ENCODE results near the gene TRAPPC2.
A peak's percentile ranks its signal among the peaks of the same experiment; 100 is the strongest.

DNA sequence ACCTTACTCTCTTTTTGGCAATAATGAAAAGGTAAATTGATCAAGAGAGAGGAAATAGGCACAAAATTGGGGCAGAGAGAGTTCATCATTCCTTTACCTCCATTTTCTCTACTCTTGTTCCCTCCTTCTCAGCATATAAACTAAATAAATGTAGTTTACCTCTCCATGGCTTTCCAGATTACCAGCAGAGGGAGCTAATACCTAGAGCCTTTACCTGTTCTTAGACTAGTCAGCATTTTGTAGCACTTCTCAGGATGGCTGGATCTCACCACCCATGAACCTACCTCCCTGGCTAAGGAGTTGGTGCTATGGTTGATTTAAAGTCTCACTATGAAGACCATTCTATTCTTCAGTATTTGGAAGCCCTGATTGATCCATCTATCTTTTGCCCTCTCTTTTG is 15.8 kb upstream of the TRAPPC2 start:
- TF ChIP-seq EZH2 (IDR thresholded peaks at IDR 0.05): no peak
- TF ChIP-seq, protein P1, sequence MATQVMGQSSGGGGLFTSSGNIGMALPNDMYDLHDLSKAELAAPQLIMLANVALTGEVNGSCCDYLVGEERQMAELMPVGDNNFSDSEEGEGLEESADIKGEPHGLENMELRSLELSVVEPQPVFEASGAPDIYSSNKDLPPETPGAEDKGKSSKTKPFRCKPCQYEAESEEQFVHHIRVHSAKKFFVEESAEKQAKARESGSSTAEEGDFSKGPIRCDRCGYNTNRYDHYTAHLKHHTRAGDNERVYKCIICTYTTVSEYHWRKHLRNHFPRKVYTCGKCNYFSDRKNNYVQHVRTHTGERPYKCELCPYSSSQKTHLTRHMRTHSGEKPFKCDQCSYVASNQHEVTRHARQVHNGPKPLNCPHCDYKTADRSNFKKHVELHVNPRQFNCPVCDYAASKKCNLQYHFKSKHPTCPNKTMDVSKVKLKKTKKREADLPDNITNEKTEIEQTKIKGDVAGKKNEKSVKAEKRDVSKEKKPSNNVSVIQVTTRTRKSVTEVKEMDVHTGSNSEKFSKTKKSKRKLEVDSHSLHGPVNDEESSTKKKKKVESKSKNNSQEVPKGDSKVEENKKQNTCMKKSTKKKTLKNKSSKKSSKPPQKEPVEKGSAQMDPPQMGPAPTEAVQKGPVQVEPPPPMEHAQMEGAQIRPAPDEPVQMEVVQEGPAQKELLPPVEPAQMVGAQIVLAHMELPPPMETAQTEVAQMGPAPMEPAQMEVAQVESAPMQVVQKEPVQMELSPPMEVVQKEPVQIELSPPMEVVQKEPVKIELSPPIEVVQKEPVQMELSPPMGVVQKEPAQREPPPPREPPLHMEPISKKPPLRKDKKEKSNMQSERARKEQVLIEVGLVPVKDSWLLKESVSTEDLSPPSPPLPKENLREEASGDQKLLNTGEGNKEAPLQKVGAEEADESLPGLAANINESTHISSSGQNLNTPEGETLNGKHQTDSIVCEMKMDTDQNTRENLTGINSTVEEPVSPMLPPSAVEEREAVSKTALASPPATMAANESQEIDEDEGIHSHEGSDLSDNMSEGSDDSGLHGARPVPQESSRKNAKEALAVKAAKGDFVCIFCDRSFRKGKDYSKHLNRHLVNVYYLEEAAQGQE (IDR thresholded peaks at IDR 0.05; ENCODE audit: low read depth): no peak
- TF ChIP-seq, protein P2, sequence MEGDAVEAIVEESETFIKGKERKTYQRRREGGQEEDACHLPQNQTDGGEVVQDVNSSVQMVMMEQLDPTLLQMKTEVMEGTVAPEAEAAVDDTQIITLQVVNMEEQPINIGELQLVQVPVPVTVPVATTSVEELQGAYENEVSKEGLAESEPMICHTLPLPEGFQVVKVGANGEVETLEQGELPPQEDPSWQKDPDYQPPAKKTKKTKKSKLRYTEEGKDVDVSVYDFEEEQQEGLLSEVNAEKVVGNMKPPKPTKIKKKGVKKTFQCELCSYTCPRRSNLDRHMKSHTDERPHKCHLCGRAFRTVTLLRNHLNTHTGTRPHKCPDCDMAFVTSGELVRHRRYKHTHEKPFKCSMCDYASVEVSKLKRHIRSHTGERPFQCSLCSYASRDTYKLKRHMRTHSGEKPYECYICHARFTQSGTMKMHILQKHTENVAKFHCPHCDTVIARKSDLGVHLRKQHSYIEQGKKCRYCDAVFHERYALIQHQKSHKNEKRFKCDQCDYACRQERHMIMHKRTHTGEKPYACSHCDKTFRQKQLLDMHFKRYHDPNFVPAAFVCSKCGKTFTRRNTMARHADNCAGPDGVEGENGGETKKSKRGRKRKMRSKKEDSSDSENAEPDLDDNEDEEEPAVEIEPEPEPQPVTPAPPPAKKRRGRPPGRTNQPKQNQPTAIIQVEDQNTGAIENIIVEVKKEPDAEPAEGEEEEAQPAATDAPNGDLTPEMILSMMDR (IDR thresholded peaks at IDR 0.05 in 2 of 3, conservative IDR thresholded peaks at IDR 0.05 in 1 of 3; ENCODE audit: borderline replicate concordance in 1 of 3, insufficient read depth in 1 of 3, low read depth in 2 of 3, low read length in 2 of 3): peak; percentile 22 to 53 (median 48); a peak in 4 of 6 replicates
- TF ChIP-seq POLR2AphosphoS5 (IDR thresholded peaks at IDR 0.05; ENCODE audit: low read depth, low read length): no peak
- no peak for TF ChIP-seq POLR2A (IDR thresholded peaks at IDR 0.05; ENCODE audit: borderline replicate concordance, extremely low read depth, insufficient read depth, insufficient read length)
- TF ChIP-seq, protein P3, sequence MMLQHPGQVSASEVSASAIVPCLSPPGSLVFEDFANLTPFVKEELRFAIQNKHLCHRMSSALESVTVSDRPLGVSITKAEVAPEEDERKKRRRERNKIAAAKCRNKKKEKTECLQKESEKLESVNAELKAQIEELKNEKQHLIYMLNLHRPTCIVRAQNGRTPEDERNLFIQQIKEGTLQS (IDR thresholded peaks at IDR 0.05): no peak
- TF ChIP-seq RAD21 (IDR thresholded peaks at IDR 0.05; ENCODE audit: low read depth): peak; percentile 51
